NCI-H1436 (cell line): ENCODE results near the gene DONSON.
A peak's percentile ranks its signal among the peaks of the same experiment; 100 is the strongest.

Experiments used
- DNase-seq: peaks from one replicate; lab custom pipeline; 2025; lab: John Stamatoyannopoulos, UW

Gene DONSON

DNA sequence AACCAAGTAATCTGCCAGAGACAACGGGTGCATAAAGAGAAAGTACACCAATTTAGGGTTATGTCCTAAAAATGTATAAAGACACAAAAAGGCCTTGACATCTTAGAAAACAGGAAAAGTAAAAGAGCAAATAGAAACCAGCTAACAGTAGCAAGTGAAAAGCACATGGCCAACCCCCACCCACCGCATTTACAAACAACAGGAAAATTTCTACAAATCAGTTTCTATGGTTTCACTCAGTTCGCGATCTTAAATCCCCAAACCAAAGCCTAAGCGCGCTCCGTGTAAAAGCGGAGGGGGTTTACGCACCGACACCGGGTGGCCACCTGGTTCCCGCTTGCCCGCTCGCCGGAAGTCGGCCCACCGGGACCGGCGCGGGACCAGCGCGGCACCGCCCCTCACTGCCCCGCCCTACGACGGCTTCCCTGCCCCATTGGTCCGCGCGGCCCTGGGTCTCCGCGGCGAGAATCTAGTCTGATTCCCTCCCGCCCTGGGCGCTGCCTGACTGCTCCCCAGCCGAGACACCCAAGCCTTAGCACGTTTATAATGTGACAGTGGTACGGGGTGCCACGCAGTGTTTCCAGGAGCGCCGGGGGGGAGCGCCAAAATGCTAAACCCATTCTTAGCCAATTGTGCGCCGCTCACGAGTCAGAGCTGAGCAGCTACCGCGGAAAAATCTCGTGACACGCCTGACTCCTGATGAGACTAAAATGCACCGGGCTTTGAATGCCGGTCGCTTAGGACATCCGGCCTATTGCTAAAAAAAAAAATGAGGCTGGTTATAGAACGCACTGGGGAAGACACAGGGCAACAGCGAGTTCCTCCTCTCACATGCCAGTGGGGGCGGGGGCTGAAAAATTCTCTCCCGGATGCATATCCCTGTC, 46.5 kb downstream of the DONSON start, which contains the start of gene GART:
TSS of gene GART (minus strand) at position 362 of the 884 bp plus-strand sequence. CDS start 2,802 bp downstream, outside the sequence.
- DNase-seq: peak; percentile 87

DNA sequence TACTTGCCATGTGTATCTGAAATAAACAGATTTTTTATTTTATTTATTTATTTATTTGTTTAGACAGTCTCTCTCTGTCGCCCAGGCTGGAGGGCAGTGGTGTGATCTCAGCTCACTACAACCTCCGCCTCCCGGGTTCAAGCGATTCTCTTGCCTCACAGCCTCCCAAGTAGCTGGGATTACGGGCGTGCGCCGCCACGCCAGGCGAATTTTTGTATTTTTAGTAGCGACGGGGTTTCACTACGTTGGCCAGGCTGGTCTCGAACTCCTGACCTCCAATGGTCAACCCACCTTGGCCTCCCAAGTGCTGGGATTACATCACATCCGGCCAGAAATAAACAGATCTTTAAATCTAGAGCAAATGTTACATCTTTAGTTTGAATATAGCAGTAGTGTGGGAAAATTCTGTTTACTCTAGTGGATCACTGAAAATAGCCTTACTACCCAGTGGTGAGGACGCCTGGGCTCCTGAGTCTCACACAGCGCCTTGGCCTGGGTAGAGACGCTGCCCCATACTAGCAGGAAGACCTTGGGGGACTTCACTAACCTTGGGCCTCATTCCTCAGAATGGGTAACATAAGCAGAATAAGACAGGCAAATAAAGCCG, 47.3 kb downstream of the DONSON start:
- DNase-seq: no peak

DNA sequence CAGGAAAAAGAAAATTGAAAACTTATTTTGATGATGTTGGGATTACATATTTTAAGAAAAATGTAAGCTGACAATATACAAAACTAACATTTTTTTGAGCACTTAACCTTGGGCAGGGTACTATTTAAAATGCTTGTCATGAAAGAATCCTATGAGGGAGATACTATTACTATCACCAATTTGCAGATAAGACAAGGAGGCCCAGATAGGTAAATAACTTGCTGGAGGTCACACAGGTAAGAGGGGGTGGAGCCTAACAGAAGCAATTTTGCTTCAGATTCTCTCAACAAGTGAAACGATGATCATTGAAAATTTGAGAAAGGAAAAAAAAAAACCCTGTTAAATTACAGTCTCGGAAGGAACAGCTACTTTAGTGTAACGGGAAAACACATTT, 47.8 kb downstream of the DONSON start:
- DNase-seq: no peak

DNA sequence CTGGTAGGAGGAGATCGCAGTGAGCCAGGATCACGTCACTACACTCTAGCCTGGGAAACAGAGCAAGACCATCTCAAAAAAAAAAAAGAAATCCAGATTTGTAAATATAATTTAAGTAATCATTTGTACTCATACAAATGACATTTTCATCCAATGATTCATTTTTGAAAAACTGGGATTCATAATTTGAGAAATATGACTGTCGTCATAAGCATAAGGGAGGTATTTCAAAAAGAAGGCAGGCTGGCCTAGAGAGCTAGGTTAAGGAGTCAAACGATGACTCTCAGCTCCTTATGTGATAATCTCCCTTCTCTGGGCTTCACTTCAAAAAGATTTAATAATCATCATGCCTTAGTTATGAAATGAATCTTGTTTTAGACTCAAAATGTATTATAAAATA, 48.9 kb downstream of the DONSON start:
- no peak for DNase-seq

DNA sequence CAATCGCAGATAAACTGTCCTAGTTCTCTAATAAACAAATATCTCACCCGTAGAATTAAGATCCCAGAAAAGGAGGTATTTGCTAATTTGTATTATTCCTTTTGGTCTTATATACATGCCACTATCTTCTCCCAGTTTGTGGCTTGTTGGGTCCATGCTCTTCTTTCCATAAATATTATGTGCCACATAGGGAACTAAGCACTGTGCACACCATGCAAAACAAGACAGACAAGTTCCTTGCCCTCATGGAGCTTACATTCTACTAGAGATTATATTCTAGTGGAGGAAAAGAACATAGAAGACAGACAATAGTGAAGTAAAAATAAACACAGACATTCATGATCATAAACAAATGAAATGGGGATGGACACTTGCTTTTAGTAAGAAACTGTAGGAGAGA, 51.3 kb downstream of the DONSON start:
- DNase-seq: no peak

DNA sequence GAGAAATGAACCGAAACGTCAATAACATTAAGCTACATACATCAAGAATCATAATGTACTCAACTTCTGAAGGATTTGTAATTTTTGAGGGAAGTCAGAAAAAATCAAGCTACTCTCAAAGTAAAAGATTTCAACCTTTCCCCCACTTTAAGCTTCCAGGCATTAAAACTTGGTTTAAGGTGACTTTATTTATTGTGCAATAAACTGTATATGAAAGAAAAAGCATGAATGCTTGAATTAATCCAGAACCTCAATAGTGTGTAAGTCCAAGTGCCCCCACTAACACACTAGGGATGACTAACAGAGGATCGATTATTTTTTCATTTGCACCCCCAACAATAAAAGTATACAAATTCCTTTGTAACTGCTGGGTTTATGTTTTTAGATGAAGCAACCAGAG, 57.5 kb downstream of the DONSON start:
- DNase-seq: no peak
